ENCODE measurements around the gene ATP6V1G1. TPM values are rescaled to one million over a fixed set of nuclear protein-coding genes. Genes with fewer than 3 reads are reported as not detected.

Gene ATP6V1G1
- polyA plus RNA-seq, 1 donor from 2014 or later: 802 TPM

DNA sequence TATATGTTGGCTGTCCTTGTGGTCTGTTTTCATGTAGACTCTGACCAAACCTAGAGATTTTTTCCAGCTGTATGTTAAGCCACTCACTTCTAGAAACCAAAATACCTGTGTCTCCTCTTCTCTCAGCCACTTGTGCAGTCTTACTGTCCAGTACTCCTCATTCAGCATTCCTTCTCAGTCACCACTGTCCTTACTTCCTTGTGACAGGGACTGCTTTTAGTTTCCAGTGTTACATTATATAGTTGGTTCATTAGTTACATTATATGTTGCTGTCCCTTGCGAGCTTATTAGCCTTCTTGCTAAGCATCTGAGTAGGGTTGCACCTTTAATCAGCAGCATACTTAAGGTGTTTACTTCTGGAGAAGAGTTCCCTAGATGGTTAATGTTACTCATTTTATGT, 4.3 kb downstream of the ATP6V1G1 start:
- Histone ChIP-seq H3K9ac (ENCODE audit: low read length) (no peak overlapping the region), H3K27me3 (ENCODE audit: insufficient read depth, low read depth, low read length) (no peaks in the 10 kb centered on the region), H3K4me3 (ENCODE audit: low read length) (peak overlapping the region; percentile 48), H3K9me3 (ENCODE audit: low read length) (no peaks in the 10 kb centered on the region), H3K36me3 (ENCODE audit: insufficient read depth, low read length) (no peaks in the 10 kb centered on the region), H3K4me2 (ENCODE audit: low read length) (peak overlapping the region; percentile 8), H3K9me2 (ENCODE audit: insufficient read depth, low read length) (no peaks in the 10 kb centered on the region), H3K79me2 (replicated peaks; ENCODE audit: insufficient read depth, low read length) (peaks cover 71% of the 10 kb centered on the region), H3K27ac (ENCODE audit: low read length) (no peak overlapping the region), H3F3A (ENCODE audit: insufficient read depth, low read length, poor library complexity, severe bottlenecking) (no peaks in the 10 kb centered on the region), H2AFZ (ENCODE audit: low read depth, low read length) (no peak overlapping the region), H4K20me1 (ENCODE audit: insufficient read depth) (no peaks in the 10 kb centered on the region)
- TF ChIP-seq, protein P1, sequence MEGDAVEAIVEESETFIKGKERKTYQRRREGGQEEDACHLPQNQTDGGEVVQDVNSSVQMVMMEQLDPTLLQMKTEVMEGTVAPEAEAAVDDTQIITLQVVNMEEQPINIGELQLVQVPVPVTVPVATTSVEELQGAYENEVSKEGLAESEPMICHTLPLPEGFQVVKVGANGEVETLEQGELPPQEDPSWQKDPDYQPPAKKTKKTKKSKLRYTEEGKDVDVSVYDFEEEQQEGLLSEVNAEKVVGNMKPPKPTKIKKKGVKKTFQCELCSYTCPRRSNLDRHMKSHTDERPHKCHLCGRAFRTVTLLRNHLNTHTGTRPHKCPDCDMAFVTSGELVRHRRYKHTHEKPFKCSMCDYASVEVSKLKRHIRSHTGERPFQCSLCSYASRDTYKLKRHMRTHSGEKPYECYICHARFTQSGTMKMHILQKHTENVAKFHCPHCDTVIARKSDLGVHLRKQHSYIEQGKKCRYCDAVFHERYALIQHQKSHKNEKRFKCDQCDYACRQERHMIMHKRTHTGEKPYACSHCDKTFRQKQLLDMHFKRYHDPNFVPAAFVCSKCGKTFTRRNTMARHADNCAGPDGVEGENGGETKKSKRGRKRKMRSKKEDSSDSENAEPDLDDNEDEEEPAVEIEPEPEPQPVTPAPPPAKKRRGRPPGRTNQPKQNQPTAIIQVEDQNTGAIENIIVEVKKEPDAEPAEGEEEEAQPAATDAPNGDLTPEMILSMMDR (IDR thresholded peaks at IDR 0.05; ENCODE audit: poor library complexity, severe bottlenecking): no peak
- TF ChIP-seq, protein P2, sequence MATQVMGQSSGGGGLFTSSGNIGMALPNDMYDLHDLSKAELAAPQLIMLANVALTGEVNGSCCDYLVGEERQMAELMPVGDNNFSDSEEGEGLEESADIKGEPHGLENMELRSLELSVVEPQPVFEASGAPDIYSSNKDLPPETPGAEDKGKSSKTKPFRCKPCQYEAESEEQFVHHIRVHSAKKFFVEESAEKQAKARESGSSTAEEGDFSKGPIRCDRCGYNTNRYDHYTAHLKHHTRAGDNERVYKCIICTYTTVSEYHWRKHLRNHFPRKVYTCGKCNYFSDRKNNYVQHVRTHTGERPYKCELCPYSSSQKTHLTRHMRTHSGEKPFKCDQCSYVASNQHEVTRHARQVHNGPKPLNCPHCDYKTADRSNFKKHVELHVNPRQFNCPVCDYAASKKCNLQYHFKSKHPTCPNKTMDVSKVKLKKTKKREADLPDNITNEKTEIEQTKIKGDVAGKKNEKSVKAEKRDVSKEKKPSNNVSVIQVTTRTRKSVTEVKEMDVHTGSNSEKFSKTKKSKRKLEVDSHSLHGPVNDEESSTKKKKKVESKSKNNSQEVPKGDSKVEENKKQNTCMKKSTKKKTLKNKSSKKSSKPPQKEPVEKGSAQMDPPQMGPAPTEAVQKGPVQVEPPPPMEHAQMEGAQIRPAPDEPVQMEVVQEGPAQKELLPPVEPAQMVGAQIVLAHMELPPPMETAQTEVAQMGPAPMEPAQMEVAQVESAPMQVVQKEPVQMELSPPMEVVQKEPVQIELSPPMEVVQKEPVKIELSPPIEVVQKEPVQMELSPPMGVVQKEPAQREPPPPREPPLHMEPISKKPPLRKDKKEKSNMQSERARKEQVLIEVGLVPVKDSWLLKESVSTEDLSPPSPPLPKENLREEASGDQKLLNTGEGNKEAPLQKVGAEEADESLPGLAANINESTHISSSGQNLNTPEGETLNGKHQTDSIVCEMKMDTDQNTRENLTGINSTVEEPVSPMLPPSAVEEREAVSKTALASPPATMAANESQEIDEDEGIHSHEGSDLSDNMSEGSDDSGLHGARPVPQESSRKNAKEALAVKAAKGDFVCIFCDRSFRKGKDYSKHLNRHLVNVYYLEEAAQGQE (IDR thresholded peaks at IDR 0.05; ENCODE audit: borderline replicate concordance): no peak
- TF ChIP-seq RAD21 (conservative IDR thresholded peaks at IDR 0.05) (no peak), SMC3 (conservative IDR thresholded peaks at IDR 0.05; ENCODE audit: poor library complexity) (no peak)

DNA sequence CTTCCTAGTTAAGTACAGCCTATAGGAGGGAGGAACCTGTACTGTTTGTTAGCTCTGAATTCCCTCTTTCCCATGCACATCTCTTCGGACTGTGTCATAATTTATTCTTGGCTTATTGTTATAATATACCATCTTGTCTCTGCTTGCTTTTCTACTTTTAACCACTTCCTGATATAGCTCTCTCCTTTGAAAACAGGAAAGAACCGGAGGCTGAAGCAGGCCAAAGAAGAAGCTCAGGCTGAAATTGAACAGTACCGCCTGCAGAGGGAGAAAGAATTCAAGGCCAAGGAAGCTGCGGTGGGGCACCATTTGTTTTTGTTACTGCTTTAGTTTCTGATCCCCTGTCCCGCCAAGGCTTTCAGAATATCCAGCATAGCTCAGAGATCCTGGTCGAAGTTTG, 4.8 kb downstream of the ATP6V1G1 start:
- Histone ChIP-seq H2AFZ (ENCODE audit: low read depth, low read length) (no peak overlapping the region), H3K36me3 (ENCODE audit: insufficient read depth, low read length) (peaks cover 2% of the 10 kb centered on the region), H3K27ac (ENCODE audit: low read length) (no peak overlapping the region), H3K9me2 (ENCODE audit: insufficient read depth, low read length) (no peaks in the 10 kb centered on the region), H3K9me3 (ENCODE audit: low read length) (no peaks in the 10 kb centered on the region), H3K4me3 (ENCODE audit: low read length) (no peak overlapping the region), H3K27me3 (ENCODE audit: insufficient read depth, low read depth, low read length) (no peaks in the 10 kb centered on the region), H3K79me2 (replicated peaks; ENCODE audit: insufficient read depth, low read length) (peaks cover 71% of the 10 kb centered on the region), H3F3A (ENCODE audit: insufficient read depth, low read length, poor library complexity, severe bottlenecking) (no peaks in the 10 kb centered on the region), H4K20me1 (ENCODE audit: insufficient read depth) (no peaks in the 10 kb centered on the region), H3K4me2 (ENCODE audit: low read length) (no peak overlapping the region), H3K9ac (ENCODE audit: low read length) (no peak overlapping the region)
- TF ChIP-seq TAF1 (IDR thresholded peaks at IDR 0.05; ENCODE audit: low read depth) (no peak), EP300 (conservative IDR thresholded peaks at IDR 0.05; ENCODE audit: poor library complexity, severe bottlenecking) (no peak), EZH2 (IDR thresholded peaks at IDR 0.05; ENCODE audit: borderline replicate concordance, insufficient read depth, low read length, poor library complexity, severe bottlenecking) (no peak), POLR2AphosphoS5 (IDR thresholded peaks at IDR 0.05) (no peak), MXI1 (conservative IDR thresholded peaks at IDR 0.05; ENCODE audit: poor library complexity, severe bottlenecking) (no peak), RAD21 (conservative IDR thresholded peaks at IDR 0.05) (no peak), SMC3 (conservative IDR thresholded peaks at IDR 0.05; ENCODE audit: poor library complexity) (no peak)
- TF ChIP-seq, protein P2 (IDR thresholded peaks at IDR 0.05; ENCODE audit: borderline replicate concordance): no peak
- TF ChIP-seq, protein P1 (IDR thresholded peaks at IDR 0.05; ENCODE audit: poor library complexity, severe bottlenecking): no peak

Data from neural cell (in vitro differentiated cells).